NCI-H510A treated with DMSO at 0.1 percent for 48 hours (cell line): ENCODE results near the gene NR0B2.

Source experiments
- DNase-seq: peaks from one replicate; lab custom pipeline; 2025; lab: John Stamatoyannopoulos, UW

Gene NR0B2

DNA sequence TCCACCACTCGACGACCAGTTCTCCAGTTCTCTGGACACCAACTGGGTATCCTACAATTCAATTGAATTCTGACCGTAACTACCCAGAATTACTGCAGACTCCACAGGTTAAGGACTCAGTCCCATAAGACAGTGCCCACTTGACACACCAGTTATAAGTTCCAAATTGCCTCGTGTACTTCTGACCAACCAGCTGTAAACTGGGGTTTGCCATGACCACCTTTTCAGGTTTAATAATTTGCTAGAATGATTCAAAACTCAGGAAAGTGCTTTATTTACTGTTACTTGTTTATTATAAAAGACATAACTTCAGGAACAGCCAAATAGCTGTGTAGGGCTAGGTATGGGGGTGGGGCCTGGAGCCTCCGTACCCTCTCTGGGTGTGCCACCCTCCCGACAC lies 23.0 kb upstream of the NR0B2 start:
- no peak for DNase-seq

- DNase-seq, result no peak
Observed at GRCh38 chr1:26932531-26932930, 18.8 kb upstream of the NR0B2 start.

DNA sequence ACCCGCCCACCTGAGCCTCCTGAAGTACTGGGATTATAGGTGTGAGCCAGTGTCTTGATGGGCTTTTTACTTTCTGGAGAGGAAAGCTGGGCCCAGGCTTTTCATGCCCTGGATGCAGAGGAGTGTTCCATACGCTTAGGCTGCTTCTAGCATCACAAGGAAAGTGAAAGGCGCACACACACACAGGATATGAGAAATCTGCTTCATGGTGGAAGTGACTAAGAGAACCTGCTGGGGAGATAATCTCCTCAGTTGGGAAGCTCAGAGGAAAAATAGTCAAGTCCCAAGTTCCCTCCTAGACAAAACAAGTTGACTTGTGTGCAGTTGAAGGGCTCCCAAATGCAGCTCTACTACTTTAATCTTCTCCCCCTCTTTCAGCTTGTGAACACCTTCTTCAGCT lies 9.9 kb upstream of the NR0B2 start:
- DNase-seq, result no peak

GRCh38 chr1:26922901-26923300 lies 9.1 kb upstream of the NR0B2 start:
- no peak for DNase-seq

DNA sequence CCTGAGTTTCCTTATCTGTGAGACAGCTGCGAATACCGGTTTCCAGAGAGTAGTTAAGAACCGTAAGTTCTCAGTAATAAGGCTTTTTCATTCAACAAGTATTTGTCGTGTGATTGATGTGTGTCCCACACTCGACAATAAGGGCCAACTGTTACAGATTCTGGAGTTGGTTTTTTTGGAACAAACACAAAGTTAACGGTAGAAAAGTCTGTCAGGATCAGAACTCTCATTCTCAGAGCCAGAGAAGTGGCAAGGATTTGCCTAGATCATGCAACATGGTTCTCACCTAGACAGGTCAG lies 8.6 kb upstream of the NR0B2 start:
- no peak for DNase-seq

DNA sequence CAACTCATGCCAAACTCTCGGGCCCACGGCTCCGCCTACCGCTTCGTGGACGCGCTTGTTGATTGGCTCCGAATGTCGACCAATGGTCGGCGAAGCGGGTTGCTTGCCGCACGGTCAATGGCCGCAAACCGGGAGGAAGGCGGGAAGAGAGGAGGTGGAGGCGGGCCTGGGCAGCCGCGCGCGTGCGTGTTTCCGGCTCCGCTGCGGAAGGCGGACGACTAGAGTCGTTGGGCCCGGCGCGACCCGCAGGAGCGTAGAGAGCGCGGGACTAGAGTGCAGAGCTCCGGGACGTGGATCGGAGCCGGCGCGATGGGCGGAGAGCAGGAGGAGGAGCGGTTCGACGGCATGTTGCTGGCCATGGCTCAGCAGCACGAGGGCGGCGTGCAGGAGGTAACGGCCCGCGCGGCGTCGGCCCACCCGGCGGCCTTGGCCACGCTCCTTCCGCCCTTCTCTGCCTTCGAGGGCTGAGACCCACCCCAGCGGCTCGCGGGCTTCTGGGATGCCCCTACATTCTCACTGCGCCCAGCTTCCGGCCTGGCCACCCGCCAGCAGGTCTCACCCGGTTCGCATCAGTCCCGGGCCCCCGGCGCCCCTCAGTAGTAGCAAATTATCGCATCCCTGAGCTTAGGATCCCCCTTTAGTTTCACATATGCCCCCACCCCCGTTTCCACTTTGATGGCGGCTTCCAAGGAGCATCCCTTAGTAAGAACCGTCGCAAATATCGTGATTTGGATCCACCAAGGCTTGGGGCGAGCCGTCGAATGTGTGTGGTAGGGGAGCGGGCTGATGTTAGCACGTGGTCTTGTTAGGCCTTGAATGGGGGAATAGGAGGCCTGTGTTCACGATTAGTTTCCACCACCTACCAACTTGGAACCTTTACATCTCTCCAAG lies 8.0 kb upstream of the NR0B2 start, which contains the start of gene NUDC:
Gene NUDC, plus strand, starts transcription at position 204 of the 891 bp plus-strand sequence. Its CDS starts 106 bp downstream, at position 310.
- peak; percentile 94 for DNase-seq

- no peak for DNase-seq
Observed at GRCh38 chr1:26921126-26921539, 7.4 kb upstream of the NR0B2 start.

- peak; percentile 64 for DNase-seq
Observed at GRCh38 chr1:26915204-26915842, 1.5 kb upstream of the NR0B2 start.

DNA sequence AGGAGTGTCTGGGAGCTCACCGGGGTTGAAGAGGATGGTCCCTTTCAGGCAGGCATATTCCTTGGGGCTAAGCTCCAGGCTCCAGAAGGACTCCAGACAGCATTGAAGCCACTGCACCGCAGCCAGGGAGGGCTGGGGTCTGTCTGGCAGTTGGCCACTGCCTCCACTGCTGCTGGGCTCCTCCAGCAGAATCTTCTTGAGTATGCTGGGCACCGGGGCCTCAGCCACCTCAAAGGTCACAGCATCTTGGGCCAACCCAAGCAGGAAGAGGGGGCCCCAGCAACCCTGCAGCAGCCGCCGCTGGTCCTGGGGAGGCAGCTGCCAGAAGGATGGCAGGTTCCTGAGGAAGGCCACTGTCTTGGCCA lies 404 bp downstream of the NR0B2 start:
- DNase-seq, result no peak

DNA sequence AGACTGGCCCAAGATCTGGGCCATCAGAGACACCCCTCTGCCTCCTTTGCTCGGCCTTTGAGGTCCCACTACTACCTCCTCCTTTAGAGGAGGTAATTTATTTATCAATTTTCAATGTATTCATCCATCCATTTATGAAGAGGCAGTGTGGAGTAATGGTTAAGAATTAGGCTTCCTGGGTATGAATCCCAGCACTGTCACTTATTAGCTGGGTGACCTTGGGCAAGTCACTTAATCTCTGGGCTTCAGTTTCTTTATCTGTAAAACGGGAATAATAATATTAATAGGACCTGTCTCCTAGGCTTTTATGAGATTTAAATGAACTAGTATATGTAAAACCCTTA lies 1.7 kb downstream of the NR0B2 start:
- DNase-seq, result no peak

DNA sequence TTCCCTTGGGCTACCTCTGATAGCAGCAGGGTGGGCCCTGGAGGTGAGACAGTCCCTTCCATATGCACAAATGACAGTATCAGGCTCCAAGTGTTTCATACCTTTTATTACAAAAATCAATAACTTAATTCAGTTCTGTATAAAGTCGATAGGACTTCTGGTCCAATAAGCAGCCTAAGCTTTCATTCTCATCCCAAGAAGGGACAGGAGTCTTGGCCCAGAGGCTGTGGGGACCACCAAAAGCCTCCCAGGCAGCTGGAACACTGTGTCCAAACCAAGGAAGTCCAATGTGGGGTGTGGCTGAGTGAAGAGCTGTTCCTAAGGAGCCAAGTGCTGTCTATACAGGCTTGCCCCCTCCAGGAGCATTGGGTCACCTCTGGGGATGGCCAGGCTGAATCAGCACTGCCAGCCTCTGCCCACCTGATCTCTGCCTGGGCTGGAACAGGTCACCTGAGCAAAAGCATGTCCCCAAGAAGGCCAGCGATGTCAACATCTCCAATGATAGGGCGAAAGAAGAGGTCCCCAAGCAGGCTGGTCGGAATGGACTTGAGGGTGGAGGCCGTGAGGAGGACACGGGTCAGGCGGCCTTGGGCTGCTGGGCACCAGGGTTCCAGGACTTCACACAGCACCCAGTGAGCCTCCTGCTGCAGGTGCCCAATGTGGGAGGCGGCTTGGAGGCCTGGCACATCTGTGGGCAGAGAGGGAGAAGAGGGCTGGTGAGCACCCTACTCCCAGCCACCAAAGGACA lies 2.2 kb downstream of the NR0B2 start:
- DNase-seq, result no peak

GRCh38 chr1:26910343-26911160 lies 3.2 kb downstream of the NR0B2 start:
- no peak for DNase-seq

GRCh38 chr1:26909951-26910342 lies 3.8 kb downstream of the NR0B2 start:
- no peak for DNase-seq

DNA sequence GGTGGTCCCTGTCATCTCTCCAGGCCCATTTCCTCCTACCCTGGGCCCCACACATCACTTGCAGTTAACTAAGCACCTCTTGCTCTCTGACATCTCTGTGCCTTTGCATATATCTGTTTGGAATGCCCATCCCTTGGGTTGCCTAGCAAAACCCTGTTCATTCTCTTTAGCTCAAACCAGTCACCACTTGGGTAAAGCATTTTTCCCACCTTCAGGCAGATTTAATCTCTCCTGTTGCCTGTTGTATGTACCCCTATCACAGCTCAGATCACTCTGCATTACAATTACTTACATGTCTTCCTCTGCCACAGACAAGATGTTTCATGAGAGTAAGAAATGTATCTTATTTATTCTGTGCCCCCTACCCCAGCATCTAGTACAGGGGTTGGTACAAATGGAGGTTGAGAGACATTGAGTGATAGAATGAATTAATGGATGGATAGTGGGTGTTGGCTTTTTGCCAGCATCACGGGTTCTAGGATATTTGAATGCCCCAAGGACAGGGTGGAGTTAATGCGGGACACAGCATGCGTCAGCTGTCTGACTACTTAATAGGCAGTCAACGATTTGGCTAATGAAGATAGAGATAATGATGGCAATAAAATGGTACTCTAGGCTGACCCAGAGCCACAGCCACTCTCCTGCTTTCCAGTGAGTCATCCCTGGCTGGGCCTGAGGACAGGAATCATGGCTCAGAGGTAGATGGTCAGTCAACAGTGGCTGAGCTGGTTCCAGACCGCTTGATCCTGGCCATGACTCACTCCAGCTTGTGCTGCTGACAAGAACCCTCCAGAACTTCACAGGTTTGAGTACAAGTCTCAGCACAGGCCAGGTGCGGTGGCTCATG lies 6.5 kb downstream of the NR0B2 start:
- no peak for DNase-seq

GRCh38 chr1:26900815-26901511 lies 12.8 kb downstream of the NR0B2 start:
- no peak for DNase-seq

- peak; percentile 87 for DNase-seq
Observed at GRCh38 chr1:26900001-26900814, 13.6 kb downstream of the NR0B2 start, which contains the start of gene GPATCH3. TSS of gene GPATCH3 (minus strand) at chr1:26900467. CDS start at chr1:26900442, 25 bp downstream.

GRCh38 chr1:26897351-26897750 lies 16.4 kb downstream of the NR0B2 start:
- DNase-seq, result no peak

GRCh38 chr1:26894263-26894662 lies 19.5 kb downstream of the NR0B2 start:
- DNase-seq, result no peak

GRCh38 chr1:26890467-26890796 lies 23.3 kb downstream of the NR0B2 start:
- no peak for DNase-seq
